IPS DF 4.7 (cell line): ENCODE results near the gene FAM240A.
"Not testable (repeated sequence)": the region's sequence is repeated elsewhere in the genome, so short reads cannot be mapped to it uniquely, and the experiment has no call there.

Experiments
- DNase-seq: peaks from one replicate; pipeline ENCODE4 v3.0.0-alpha.2; 2013; ENCODE audit warnings: low spot score; ENCODE audit errors: extremely low read depth

FAM240A gene

DNA sequence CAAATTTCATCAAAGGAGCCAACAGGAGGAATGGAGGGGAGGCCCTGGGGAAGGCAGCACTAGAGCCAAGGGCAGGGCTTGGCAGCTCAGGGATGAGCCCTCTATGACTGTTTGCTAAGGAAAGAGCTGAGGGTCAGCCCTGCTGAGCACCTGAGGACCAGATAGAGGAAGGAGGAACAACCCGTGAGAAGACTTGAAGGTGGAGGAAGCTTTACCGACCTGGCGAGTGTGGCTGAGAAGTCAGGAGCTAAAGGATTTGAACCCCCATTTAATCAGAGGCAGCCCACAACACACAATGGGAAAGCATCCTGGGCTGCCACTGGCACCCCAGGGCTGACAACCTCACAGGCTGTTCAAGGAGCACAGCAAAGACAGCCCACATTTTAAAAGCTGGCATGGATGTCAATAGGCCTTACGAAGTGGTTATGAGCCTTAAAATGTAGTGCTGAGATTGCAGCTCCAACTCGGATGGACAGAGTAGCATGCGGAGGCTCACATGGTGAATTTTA is 25.5 kb upstream of the FAM240A start:
- DNase-seq: no peak

DNA sequence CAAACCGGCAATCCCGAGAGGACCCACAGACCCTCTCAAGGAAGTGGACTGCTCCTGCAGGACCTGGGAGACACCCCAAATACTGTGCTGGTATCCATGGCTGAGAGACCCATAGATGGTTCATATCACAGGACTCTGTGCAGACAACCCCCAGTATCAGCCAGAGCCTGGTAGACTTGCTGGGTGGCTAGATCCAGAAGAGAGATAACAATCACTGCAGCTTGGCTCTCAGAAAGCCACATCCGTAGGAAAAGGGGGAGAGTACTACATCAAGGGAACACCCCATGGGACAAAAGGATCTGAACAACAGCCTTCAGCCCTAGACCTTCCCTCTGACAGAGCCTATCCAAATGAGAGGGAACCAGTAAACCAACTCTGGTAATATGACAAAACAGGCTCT is 25.1 kb upstream of the FAM240A start:
- DNase-seq: not testable (repeated sequence)

DNA sequence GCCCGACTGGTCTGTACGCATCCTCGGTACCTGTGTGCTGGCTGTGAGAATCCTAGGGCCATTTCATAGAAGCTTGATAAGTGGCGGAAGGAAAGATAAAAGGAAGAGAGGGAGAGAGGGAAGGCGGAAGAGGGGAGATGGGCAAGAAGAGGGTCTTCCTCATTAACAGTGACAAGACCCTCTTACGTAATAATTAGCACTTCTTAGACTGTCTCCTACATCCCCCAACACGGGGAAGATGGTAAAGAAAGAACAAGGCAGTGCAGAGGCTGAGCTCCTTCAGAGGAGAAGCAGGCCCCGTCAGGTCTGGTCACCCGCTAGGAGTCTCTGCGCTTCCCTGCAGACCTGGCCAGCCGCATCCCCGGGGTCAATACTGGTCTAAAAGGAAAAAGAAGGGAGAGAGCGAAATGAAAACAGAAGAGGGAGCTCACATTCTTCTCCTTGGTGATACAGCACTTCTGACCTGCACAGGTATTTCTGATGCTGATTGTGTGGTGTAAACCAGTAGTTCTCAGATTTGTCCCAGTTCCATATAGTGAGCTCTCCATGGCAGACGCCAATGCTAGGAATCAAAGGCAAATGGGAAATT is 19.0 kb upstream of the FAM240A start:
- DNase-seq: no peak

DNA sequence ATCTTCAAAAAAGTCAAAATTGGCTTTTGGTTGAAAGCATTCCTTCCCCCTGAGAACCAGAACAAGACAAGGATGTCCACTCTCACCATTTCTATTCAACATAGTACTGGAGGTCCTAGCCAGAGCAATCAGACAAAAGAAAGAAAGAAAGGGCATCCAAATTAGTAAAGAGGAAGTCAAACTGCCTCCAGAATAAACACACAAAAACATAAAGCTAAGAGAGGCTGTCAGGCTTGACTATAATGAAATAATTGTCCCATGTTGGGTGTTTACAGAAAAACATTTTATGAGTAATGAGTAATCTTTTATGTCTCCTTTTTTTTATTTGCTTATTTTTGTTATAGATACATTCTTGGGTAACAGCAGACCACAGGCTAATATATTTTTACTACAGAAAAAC is 18.3 kb upstream of the FAM240A start:
- no peak for DNase-seq

DNA sequence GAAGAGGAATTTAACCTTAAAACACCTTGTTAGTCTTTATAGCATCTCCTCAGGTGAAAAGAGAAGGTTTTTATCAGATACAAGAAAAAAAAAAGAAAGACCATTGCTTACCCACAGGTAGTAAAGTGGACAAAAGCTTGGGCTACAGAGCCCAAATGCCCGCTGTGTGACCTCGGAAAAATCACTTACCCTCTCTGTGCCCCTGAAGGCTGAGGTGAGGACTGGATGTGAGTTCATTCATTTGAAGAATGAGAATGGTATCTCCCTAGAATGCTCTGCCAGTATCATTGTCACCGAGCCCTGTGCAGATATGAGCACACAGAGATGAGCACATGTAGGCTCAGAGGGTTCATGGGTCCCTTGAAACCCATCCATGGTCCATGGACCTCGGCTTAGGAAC is 17.6 kb upstream of the FAM240A start:
- no peak for DNase-seq

DNA sequence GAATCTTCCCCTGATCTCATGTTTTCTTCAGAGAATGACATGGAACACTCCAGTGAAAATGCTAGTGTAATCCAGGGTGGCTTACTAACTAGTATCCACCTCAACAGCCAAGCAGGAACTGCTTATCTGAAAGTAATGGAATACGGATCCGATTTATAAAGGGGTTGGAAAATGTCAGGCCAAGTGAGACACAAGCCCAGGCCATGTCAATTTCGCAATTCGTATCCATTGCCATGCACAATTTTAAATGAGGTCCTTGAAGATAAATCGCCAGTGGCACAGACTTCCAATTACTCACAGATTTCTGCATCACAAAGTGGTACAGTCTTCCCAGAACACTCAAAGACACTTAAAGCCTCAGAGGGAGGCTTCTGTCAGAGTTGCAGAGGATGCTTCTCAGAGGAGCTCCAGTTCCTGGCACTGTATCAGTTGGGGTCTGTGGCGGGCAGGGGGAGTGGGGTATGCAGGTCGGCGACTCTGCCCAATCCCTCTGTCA is 16.5 kb upstream of the FAM240A start:
- DNase-seq: no peak

DNA sequence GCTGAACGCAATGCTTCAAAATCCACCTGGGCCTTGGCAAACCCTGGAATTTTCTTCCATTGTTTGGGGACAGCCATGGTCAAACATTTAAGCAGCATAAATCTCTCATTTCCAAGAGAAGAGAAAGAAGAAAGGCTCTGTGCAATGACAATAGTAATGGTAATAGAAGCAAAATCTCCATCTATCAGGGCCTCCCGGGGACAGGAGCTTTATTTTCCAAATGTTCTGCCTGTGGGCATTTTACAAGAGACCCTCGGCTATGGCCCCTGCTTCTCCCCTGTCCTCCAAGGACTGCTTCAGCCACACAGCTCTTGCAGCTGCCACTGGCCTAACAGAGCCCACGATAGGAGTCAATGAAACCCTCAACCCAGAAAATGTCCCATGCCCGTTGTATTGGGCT is 12.7 kb upstream of the FAM240A start:
- no peak for DNase-seq

DNA sequence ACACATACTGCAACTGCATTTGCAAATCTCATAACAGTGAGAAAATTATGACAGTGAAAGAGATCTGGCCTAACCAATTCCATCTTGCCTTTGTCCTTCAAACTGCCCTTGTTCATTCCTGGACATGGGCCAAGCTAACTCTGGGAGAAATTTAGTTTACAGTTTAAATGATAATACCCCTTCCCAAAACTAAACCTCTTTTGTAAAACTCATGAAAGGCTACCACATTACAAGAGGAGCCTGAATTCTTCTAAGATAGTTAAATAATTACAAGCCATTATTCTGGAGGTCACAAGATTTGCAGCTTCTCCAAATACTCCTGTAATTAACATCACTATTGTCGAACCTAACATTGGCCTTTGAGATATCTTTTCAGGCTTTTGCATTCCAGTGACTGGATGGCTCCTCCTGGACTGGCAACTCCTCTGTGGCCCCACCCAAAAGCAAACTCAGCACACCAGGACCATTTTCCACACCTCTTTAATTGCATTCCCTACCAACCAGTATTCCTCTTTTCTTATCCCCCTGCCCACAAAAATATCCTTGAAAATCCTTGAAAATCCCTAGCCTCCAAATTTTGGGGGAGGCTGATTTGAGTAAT is 8.8 kb upstream of the FAM240A start:
- DNase-seq: no peak

DNA sequence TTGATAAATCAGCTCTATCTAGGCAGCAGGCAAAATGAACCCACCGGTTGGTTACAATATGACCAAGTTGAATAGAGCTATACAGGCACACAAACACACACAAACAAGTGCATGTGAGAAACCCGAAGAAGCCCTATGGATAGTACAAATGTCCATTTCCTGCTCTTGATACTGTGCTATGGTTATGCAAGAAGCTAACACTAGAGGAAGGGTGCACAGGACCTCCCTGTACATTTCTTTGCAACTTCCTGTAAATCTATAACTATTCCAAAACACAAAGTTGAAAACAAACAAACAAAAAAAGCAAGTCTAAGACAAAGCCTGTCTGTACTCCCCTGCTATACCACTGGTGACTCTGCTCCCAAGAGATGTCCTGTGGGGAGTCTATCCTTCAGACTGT is 8.2 kb upstream of the FAM240A start:
- no peak for DNase-seq

DNA sequence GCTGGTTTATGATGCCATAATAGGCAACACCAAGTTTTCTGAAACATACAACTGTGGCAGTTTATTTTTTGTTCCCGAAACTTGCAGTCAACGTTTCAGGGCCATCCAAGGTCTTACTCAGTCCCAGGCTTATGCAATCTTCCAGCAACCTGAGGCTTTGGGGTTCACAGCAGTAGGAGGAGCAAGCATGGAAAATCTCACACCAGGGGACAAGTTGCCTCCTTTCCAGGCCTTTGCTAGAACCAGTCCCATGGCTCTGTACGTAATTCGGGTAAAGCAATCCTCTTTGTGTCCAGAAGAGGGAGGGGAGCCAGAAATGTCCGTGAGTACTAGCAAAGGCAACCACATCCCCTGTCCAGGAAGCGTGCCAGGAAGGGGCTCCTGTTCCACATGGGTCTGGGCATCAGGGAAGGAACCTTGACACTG is 4.7 kb upstream of the FAM240A start:
- no peak for DNase-seq

DNA sequence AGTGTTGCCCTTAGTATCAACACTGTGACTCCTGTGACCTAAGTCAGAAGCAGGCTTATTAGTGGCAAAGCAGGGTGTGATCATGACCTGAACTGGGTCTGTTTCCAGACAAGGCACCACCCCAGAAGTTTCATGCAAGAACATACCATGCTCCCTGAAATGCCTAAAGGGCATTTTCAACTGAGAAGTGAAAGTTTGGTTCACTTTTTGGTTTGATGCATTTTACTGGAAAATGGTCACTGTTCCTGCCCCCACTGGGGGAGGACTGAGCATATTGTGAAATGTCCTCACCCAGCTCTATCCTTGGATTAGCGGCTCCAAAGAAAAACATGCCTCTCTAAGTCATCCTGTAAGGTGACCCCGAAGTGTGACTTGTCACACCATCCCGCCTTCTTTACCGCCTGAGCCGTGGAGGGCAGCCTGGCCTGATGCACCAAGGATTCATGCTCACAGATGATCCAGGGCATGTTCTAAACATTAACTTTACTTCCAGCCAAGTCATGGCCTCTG is 3.1 kb upstream of the FAM240A start:
- DNase-seq: no peak

DNA sequence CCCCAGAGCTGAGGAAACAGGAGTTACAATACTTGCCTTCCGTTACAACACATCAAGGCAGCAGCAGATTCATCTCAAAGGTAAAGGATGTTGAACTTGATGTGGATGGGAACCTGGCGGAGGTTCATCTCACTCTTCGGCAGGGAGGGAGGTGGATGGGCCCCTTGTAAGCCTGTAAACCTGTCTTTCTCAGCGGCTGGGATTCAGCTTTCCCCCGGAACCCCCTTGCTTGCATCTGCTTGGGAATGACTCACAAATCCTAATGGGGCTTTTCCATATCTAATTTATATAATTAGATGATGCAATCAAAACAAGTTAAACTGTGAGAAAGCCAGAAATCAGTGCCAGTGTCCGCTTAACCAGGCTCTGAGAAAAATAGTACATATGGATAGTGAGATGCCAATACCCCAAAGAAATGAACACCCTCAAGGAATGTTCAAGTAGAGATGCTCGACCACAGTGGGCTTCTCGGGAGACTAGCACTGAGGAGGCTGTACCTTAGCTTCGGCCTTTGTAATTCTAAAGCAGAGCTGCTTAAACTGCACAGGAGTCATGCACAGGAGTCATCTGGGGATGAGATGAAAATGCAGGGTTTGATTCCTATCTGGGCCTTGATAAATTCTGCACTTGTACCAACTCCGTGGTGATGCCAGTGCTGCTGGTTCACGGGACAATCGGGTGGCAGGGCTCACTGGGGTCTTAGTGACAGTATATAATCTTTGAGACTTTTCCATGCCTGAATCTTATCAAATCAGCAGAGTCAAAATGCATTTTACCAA is 2.2 kb upstream of the FAM240A start:
- DNase-seq: no peak

DNA sequence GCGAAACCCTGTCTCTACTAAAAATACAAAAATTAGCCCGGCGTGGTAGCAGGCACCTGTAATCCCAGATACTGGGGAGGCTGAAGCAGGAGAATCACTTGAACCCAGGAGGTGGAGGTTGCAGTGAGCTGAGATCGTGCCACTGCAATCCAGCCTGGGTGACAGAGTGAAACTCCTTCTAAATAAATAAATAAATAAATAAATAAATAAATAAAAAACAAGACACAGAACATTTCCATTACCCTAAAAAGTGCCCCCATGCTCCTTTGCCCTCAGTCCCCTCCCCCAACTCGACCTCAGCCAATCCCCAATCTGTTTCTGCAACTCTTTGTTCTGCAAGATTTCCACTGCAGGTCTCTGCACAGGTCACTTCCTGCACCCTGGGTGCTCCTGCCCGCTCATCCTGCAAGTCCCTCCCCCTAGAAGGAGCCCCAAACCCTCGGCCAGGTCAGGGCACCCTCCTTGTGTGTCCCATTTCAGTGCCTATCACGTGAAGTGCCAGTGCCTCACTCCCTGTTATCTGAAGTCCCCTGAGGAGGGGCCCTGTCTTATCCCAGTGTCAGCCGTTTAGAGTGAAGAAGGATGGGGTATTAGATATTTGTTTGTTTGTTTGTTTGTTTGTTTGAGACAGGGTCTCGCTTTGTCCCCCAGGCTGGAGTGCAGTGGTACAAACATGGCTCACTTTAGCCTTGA is 1.1 kb downstream of the FAM240A start:
- DNase-seq: no peak

DNA sequence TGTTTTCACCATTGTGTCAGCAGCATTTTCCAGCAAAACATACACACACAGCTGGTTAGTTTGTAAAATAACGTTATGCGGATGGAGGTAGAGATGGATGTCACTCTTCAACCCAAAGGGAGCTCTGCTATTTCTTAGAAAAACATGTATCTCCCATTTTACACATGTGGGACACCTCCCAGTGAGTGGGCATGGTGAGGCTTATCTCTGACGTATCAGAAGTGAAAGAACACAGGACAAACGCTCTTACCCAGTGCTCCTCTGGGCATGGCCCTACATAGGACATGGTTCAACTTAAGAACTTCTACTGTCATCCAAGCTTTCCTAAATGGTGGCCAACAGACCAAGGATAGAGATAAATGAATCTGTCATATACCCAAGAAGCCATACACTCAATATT is 2.1 kb downstream of the FAM240A start:
- DNase-seq: no peak

DNA sequence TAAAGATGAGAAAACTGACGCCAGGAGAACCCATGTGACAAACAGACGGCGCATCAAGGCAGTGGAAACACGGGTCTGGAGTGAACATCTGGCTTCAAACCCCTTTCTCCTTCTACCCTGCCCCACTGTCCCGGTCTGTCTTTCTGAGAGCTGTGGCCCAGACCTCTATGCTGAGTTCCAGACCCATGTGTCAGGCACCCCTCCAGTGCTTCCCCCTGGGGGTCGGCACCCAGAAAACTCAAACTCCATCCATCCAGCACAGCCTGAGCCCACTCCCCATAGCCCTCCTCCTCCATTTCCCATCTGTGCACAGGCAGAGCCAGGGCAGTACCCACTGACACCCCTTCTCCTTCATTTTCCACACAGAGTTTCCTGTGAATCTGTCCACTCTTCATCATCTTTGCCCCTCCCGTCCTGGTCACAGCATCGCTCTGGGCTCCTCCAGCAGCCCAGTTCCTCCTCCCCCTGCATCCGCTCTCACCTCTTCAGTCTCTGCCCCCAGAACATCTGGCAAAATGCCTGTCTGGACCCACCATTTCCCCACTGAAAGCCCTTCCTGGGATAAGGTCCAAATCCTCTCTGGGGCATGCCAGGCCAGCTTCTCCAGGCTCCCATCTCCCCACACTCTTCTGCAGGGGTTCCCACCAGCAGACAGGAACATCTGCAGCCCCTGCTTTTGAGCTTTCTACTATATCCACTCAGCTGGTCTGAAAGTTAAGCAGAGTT is 2.9 kb downstream of the FAM240A start:
- no peak for DNase-seq

DNA sequence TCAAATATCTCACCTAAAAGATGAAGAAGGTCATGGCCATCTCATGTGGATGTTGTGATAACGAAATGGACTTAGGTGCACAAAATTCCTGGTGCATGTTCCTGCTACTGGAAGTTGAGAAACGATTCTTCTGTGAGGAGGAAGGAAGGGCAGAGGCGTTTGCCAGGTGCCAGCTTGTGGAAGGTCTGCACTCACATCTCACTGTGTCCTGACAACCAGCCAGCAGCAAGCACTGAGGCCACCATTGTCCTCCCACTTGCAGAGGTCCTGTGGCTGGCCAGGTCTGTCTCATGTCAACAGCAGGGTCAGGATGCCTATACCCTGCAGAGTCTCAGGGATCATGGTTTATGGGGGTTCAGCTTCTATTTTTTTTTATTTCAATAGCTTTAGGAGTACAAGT is 3.7 kb downstream of the FAM240A start:
- no peak for DNase-seq

DNA sequence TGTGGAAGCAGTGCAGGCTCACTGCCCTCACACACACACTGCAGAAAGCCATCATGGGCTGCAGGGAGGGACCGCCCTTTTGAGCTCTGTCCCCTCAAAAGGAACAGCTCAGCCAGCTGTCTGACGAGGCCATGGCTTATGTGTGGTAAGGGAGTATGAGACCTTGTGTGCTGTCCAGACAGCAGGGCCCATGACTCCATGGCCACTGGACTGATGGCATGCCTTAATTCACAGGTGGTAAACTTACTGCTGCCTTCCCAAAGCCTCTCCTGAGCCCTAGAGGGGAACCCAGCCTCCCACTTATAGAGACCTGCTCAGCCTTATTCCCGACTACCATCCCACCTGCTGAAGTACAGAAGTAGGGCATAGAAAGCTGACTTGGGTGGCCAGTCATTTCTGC is 5.6 kb downstream of the FAM240A start:
- no peak for DNase-seq

DNA sequence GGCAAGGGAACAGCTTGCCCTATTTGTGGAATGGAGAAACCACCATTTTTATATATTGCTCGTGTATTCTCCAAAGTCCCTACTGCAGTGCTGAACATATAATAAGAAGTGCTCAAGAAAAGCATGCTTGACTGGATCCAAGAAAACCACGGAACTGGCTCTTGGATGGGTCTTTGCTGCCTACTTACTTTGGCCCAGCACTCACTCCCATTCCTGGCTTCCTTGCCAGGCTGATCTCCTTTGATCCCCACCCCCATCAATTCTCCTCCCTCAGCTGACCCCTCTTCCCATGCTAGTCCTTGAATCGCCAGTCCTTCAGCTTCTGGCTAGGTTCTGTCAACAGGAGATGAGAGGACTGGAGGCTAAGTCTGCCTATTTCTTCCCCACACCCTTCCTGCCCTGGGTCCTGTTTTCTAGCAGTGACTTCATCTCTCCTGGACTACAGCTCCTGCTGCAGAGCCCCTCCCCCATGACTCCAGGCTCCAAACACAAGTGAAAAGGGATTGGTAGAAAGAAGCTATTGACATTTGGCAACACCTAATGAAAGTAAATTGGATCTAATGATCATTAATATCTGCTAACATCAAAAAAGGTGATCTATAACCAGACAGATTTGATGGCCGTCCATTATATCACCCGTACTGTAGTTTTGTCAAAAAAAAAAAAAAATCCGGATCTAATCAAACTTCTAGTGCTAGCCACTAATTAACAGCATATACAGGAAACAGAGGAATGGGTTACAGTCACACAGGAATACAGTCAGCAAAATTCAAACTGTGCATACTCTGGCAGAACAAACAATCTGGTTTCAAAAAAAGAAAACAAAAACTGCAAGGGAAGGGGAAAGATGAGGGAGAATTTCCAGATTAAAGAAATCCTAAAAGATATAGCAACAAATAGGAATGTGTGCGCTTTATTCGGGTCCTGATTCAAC is 7.8 kb downstream of the FAM240A start:
- DNase-seq: no peak

DNA sequence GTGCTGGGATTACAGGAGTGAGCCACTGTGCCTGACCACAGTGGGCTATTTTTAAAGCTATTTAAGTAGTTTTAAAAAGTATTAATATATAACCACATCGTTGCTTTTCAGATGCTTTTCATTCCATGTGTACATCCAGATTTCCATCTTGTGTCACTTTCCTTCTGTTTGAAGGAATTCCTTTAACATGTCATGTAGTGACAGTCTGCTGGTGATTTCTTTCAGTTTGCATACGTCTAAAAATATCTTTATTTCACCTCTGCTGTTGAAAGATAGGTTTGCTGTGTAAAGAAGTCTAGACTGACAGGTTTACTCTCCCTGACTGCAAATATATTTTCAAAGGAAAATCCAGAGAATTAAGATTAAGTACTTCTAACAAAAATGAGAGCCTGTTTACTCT is 12.2 kb downstream of the FAM240A start:
- no peak for DNase-seq

DNA sequence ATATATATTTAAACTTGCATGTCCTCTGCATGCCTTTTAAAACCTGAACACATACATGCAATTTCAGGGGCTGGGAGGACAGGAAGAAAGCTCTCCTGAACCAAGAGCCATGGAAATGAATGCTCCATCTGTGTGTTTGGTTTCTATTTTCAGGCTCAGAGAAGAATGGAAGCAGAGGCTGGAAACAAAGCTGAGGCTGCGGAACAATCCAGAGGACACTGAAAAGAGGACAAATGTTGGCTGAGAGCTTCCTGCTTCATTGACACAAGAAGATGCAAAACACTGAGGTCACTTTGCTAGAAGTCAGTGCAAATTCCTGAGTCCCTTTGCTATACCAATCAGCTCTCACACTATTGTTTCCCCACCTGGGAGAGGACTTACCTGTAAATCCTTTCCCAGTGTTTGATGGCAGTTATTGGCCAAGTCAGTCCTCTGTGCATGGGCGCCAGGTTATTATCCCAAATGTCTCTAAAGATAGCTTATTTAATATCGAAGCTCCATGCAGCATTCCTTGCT is 12.7 kb downstream of the FAM240A start:
- DNase-seq: no peak
